Skeletal muscle cell (primary cell): Measurements from ENCODE around the gene KIF23.

Experiments
- DNase-seq: peaks from one replicate; pipeline ENCODE4 v3.0.0-alpha.2; 2010; ENCODE audit warnings: low read depth
- H3K4me3 ChIP-seq: 2 replicates; pipeline ENCODE4 v1.5.1; 2011; ENCODE audit warnings: low read depth, mild to moderate bottlenecking, control low read depth, low read length, moderate library complexity

The KIF23 gene

DNA sequence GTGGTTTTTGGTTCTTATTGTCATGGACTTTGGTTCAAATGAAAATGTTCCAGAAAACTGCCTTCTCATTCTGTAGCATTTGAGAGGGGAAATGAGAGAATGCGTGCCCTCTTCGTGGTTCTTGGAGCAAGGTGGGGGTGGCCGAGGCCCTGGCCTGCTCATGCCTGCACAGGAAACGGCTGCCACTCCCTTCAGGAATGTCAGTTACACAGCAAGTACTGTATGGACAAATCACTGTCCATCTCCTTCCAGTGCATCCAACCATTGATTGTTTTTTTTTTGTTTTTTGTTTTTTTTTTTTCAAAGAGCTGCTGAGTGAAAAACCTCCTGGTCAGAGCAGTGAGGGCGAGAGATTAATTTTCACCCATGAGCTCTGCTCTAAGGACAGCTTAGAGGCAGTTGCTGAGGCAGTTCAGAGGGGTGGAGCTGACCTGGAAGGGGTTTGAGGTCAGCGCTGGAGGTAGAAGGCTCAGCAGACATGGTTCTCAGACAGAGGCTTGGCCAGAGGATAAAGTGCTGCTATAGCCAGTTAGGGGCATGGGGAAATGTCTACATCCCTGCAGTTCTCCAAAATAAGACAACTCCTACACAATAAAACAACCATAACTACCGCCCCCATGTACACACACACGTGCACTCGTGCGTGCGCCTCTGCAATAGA is 20.2 kb upstream of the KIF23 start:
- DNase-seq: no peak
- H3K4me3 ChIP-seq: no peak overlapping the region

DNA sequence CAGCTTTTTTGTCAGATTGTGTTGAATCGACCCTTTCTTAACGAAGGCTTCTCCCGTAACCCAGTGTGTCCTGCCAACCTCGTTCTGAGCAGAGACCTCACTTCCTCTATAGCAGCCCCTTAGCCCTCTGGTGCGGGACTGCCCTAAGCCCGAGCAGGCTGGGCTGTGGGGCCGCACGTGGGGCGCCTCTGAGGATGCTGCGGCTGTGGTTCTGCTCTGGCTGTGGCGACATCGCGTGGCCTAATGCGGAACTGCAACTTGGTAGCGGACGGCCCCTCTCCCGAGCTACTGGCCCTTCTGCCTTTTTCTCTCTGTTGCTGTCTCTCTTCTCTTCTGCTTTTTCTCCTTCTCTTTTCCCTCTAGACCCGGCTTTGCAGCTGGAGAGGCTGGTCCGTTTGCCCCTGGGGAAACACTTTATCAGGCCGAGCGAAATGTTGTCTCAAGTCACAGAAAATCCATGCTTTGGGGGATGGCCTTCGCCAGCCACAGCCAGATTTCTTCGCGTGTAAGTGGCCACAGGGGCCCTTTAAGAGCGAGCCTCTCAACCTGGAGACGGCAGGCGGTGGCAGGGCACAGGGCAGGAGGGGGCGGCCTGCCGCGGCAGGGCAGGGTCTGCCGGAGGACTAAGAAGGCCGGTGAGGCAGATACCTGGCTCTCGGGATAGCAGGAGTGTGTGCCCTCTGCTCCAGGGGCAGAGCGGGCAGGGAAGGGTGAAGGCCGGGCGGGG is 19.4 kb upstream of the KIF23 start:
- no peak overlapping the region for H3K4me3 ChIP-seq
- no peak for DNase-seq

DNA sequence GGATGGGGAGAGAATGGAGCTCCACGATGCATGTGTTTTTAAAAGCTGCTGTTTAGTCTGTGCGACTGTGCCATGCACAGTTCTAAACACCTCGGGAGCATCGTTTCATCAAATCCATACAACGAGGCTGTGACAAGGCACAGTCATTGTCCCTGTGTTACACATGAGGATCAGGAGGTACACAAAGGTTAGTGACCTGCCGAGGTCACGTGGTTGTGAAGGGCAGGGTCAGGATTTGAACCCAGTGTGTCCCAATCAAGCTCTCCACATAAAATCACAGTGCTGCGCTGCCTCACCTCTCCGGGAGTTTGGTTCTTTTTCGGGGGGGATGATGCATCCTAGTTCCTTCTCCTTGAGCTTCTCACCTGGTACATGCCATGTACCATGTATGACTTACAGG is 18.7 kb upstream of the KIF23 start:
- H3K4me3 ChIP-seq: no peak overlapping the region
- DNase-seq: no peak

DNA sequence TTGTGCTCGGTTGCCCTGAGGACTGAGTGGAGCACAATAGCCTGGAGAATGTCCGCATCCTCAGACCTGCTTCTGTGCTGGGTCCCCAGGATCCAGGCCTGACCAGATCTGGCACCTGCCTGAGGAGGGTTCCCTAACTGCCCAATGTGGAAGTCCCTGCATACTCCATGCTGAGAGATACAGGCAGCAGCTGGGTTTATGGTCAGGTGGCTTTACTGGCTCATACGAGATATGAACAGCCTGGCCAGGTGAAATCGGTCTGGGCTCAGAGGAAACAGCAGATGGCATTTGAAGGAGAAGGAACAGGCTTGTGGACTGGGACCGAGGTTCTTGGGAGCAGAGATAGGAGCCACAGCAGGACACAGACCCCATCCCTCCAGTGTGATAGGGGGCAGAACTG is 18.2 kb upstream of the KIF23 start:
- no peak overlapping the region for H3K4me3 ChIP-seq
- no peak for DNase-seq

DNA sequence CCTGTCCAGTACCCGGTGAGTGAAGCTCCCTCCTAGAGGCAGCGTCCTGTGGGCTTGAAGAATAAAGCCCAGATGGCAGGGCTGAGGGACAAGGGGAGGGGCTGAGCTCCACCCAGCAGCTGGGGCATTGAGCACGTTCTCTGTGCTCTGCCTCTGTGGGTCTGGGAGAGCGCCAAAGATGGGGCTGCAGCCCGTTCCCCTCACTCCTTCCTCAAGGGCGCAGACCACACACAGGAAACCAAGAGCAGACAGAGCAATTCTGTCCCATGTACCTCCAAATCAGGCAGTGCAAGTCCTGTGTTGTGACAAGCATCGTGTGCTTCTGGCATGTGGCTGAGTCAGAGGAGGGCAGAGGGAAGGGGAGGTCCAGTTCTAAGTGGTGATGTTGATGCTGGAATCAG is 15.7 kb upstream of the KIF23 start:
- H3K4me3 ChIP-seq: no peak overlapping the region
- no peak for DNase-seq

DNA sequence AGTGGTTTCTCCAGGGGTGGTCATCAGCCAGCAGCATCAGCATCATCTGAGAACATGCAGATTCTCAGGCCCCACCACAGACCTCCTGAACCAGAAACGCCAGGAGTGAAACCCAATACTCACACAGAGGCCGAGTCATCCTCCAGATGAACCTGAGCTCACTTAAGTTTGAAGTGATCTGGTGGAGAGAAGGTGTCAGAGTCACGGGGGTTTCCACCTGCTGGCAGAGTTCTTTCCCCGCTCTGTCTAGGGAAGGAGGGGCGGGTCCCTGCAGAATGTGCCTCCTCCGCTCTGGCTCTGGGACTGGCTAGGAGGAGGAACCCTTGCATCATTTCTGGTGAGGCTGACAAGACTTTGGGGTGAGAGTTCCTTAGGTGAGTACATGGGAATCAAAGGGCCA is 13.3 kb upstream of the KIF23 start:
- DNase-seq: no peak
- no peak overlapping the region for H3K4me3 ChIP-seq

DNA sequence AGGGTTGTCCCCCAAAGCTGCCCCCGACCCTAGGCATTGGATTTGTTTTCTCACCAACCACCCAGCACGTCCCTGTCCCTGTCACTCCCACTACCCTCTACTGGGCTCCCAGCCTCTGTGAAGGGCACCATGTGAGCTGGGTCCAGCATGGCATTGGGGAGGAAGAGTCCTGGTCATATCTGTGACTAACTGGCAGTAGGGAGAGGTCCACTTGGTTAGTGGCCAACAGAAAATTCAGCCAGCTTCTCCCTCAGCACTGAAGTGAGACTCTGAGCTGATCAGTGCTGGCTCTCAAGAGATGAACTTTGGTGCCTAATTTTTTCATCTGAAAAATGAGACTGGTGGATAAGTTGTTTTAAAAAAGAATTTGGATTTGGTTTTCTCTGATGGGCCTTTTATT is 11.3 kb upstream of the KIF23 start:
- DNase-seq: no peak

DNA sequence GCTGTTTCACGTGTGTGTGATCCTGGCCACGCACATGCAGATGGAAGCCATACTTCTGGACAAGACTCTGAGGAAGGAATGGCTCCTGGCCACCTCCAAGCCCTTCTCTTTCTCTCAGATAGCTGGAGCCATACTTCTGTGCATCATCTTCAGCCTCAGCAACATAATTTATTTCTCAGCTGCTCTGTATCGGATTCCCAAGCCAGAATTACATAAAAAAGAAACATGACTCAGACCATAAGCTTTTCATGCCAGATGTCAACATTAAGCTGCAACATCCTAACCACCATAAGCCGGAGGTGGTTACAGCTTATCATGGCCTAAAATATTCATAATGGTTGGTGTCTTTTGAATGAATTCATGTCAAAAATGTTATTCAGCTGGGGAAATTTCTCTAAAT is 10.6 kb upstream of the KIF23 start:
- no peak overlapping the region for H3K4me3 ChIP-seq
- peak; percentile 65 for DNase-seq

More for the DNA sequence above, 11.3 kb upstream of the KIF23 start:
- H3K4me3 ChIP-seq: no peak overlapping the region

DNA sequence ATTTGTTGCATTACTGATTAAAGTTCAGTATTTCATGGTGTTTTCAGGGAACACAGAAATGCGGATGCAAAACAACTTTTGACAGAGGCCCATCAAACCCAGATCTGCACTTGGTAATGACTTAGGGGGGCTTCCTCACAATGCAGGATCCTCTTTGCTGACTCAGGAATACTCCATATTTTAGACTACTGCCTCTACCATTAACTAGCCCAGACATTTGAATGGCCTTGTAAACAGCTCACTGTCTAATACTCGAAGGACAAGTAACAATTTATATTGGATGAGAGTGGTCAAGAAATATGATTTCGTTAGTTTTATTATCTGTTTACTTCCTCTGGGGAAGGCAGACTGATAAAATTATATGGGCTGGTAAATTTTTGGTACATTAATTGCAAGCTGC is 9.0 kb upstream of the KIF23 start:
- no peak for DNase-seq
- H3K4me3 ChIP-seq: no peak overlapping the region

DNA sequence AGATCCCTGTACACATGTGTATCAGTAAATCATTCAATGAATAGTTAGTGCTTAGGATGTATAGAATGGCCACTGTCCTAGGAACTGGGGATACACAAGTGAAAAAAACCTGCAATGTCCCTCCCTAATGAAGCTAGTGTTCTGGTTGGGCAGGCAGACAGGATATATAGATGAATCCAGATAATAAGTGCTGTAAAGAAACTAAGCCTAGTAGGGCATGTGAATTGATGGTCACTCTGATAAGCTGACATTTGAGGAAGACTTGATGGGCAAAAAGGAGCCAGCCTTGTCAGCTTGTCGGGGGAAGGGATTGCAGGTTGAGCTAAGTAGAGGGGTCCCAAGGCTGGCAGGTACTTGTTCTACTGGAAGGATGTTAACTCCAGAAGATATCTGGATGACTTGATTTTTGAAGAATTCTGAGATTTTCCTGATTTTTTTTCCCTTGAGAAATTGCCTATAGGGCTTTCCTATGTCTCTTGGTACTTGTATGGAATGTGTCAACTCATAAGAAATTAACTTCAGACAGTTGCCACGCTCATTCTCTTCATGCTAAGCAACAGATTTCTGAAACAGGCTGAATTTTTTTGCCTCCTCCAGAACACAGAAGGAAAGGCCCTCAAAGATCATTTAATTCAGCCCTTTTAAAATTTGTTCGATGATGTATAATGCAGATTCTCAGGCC is 6.3 kb upstream of the KIF23 start:
- H3K4me3 ChIP-seq: no peak overlapping the region
- DNase-seq: no peak

DNA sequence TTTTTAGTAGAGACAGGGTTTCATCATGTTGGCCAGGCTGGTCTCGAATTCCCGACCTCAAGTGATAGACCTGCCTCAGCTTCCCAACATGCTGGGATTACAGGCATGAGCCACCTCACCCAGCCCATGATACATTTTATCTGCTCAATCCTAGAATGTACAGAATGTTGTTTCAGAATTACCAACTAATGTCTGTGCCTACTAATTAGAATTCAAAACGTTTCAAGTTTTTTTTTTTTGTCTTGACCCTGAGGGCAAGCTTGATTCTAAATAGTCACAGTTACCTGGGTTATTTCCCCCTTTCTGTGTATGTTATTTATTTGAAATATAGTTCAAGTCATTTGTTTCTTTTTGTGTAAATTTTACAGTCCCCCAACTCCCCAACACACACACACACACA is 5.3 kb upstream of the KIF23 start:
- no peak overlapping the region for H3K4me3 ChIP-seq
- DNase-seq: no peak

DNA sequence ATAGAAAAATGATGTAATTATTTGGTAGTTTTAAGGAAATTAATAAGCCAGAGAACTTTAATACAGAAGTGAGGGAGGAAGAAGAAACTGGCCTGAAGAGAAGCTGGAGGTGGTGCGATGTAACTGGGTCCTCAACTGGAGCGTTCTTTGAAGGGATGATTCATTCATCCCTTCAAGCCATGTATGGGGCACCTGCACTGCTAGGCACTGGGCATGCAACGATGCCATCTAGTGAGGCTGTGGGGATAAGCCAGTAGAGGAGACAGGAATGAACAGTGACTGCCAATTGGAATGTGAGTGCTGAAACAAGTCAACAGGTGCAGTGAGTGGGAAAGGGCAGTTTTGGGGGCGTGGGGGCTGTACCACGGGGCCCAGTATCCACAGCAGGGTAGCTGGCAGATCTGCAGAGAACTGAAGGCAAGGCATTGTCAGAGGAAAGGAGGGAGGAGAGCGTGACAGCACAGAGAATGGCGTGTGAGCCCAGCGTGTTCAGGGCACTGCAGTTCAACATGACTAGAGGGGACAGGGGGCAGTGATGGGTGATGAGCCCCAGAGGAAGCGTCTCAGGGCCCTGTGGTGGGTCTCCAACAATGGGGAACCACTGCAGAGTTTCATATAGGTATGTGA is 3.8 kb upstream of the KIF23 start:
- H3K4me3 ChIP-seq: no peak overlapping the region
- DNase-seq: no peak

DNA sequence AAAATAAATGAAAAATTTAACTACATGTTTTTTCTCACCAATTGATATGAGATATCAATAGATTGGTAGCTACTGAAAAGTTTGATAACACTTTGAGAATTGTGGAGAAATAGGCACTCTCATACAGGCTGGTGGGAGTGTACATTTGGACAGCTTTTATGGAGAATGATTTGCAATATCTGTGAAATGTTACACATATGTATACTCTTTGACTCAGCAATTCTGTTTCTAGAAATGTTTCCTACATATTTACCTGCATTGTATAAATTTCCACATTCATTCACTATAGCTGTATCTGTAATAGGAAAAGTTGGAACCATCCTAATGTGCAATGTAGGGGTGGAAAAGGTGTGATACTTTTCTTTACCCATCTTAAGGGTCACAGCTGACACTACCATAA is 1.9 kb upstream of the KIF23 start:
- DNase-seq: no peak
- H3K4me3 ChIP-seq: no peak overlapping the region

DNA sequence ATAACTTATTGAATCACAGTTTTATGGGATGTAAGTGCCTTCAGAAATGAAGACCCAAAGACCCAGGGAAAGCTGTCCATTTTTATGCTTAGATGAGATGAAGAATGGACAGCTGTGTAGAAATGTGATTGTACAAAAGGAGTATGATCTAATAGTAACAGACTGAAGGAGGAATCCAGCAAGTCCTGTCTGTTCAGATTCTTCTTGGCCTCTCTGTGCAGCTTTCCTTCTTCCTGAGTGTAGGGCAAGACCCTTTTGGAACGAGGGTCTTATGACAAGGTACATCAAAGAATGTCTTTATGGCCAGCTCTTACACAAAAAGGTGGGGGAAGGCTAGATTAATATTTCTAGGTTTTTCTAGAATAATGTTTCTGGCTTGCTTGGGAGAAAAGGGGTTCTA is 1.4 kb upstream of the KIF23 start:
- no peak overlapping the region for H3K4me3 ChIP-seq
- no peak for DNase-seq

DNA sequence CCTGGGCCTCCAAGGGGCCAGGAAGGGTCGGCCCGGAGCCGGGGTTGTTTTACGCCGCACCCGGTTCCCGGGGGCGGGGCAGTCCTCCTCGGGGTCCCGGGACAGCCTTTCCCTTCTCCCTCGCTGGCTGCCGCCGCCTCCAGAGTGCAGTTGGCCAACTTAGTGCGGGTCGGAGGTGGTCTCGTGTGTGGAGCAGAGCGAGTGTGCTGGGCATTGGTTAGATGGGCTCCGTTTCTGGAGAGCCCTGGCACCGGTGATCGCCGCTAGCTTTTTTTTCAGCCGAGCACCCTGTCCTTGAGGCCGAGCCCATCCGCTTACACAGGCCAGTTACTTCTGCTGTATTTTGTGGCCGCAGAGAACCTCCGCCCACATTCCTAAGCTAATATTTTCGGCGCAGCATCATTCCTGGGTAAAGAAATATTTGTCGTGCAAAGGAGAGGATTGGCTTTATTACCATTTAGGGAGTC is 585 bp downstream of the KIF23 start:
- H3K4me3 ChIP-seq: peak overlapping the region; percentile 85
- peak; percentile 56 for DNase-seq

DNA sequence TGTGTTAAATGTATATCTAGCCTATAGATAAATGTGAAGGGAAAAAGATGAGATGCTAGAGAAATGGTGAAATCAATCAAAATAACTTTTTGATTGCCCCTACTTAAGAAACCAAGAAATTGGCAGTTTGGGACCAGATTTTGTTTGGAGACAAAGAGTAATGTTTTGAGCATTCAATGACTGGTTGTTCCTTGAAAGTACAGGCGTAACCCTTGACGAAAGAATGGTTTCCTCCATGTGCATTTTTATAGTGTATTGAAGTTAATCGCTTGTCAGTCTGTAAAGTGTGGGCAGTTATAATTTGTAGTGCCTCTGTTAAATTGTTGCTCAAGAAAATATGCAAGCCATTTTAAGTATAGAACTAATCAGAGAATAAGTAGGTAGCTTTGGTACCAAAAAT is 1.2 kb downstream of the KIF23 start:
- H3K4me3 ChIP-seq: peak overlapping the region; percentile 85
- no peak for DNase-seq

DNA sequence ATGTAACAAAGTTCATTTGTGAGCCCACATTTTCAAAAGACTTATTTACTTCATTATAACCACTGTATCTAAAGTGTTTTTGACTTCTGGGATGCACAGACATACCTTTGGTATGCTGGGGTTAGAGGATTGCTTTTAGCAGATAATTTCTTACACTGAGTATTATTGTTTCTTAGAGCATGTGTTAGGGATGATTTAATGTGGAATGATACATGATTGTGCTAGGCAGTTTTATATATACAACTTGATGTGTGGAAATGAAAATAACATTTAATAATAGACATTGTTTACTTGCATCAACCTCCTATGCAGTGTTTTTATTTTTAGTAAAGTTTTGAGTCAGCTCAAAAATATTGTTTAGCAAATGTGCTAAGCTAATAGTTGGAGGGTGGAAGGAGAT is 3.4 kb downstream of the KIF23 start:
- DNase-seq: no peak
- no peak overlapping the region for H3K4me3 ChIP-seq

DNA sequence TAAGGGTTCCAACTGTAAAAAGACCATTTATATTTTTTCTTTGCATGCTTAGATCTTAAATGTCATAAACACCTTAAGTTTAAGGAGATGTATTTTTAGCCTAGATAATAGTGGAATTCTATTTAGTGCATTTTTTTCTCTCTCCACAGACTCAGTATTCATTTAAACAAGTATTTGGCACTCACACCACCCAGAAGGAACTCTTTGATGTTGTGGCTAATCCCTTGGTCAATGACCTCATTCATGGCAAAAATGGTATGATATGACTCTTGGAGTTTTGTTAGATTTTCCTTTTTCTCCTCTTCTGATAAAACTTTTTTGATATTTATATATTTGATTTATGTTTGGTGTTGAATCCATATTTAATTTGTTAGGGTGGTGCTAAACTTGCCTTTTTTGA is 7.3 kb downstream of the KIF23 start:
- no peak for DNase-seq
- H3K4me3 ChIP-seq: no peak overlapping the region

DNA sequence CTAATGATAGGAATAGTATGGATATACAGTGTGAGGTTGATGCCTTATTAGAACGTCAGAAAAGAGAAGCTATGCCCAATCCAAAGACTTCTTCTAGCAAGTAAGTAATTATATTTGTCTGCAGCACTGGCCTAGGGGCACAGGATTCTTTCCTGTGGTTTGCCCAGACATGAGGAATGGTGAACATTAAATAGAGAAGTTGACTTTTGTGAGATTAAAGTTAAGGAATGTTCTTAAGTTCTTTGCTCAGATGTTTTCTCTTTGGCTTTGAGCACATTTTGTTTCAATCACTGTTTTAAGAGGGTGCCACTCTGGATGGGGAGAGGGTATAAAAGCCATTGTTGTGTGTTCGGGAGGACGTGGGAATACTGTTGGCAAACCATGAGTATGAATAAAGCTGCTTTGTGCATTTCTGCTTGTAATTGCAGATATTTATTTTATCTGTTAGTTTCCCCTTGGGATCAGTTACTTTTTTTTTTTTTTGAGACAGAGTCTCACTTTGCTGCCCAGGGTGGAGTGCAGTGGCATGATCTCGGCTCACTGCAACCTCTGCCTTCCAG is 8.3 kb downstream of the KIF23 start:
- H3K4me3 ChIP-seq: no peak overlapping the region
- no peak for DNase-seq

DNA sequence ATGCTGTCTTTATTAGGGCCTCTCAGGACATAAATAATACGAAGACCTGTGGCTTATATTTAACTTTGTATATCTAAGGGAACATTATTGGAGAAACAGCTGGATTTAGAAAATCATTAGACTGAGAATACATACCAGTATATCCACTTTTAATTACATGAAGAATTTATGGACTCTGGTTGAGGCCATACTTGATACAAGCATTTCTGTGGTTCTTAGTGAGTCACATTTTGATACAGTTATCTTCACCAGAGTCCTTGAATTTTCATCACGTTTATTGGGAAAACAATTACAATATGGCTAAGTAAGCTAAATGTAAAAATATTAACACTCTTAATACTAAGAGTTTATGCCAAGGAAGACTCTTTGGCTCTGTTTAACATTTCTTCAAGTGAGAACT is 9.9 kb downstream of the KIF23 start:
- no peak for DNase-seq
- no peak overlapping the region for H3K4me3 ChIP-seq
